ENCODE data around the gene ABLIM3. TPM values are rescaled to one million over a fixed set of nuclear protein-coding genes. Genes with fewer than 3 reads are reported as not detected.
A peak's percentile ranks its signal among the peaks of the same experiment; 100 is the strongest.

The ABLIM3 gene
- total and polyA plus RNA-seq, 2 of the 13 experiments (the other 11 are each of a cell fraction or from before 2014, with no cell fraction given) = 0.53 to 6.3 TPM

DNA sequence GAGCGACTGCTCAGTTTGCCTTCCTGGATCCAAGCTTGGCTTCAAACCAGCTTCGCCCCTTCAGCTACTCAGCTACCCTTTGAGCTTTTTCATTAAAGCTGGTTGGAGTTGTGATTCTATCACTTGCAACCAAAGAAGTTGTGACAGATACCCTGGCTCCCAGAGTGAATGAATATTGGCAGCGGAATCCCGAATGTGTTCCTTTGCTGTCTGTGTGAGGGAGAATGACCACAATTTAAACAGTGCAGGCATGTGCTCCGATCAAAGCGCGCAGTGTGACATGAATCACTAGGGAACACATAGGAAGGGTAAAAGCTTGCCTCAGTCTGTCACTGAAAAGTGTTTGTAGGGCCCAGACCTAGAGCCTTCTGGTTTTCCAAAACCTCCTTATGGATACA lies 123.8 kb downstream of the ABLIM3 start:
- Histone ChIP-seq H2AFZ (ENCODE audit: low read length) (no peak overlapping the region), H4K20me1 (ENCODE audit: insufficient read depth, low read length) (no peaks in the 10 kb centered on the region), H3K9ac (ENCODE audit: insufficient read depth, low read depth, low read length) (no peak overlapping the region), H3K27ac (ENCODE audit: extremely low read length, insufficient read depth, low read length) (no peak overlapping the region), H3K4me1 (ENCODE audit: insufficient read depth, low read length) (no peaks in the 10 kb centered on the region), H3K9me3 (ENCODE audit: low read length) (peaks cover 13% of the 10 kb centered on the region), H3K36me3 (replicated peaks in 1 of 2; ENCODE audit: control insufficient read depth in 1 of 2, insufficient read depth in 2 of 2, low read length in 2 of 2) (no peaks in the 10 kb centered on the region), H3K4me3 (replicated peaks in 1 of 3; ENCODE audit: insufficient read depth in 1 of 3, low read depth in 2 of 3, low read length in 3 of 3) (no peak overlapping the region), H3K79me2 (ENCODE audit: insufficient read depth, low read length) (no peaks in the 10 kb centered on the region), H3K27me3 (ENCODE audit: control insufficient read depth in 1 of 2, insufficient read depth in 2 of 2, low read length in 2 of 2) (peaks cover 1 to 9% of the 10 kb centered on the region in 2 experiments; a peak in 3 of 5 replicates), H3K4me2 (ENCODE audit: low read depth, low read length) (no peak overlapping the region)
- TF ChIP-seq ZNF549 (CRISPR knock-in tag; IDR thresholded peaks at IDR 0.05) = no peak
- TF ChIP-seq MXD4 (CRISPR knock-in tag; IDR thresholded peaks at IDR 0.05) = no peak
- TF ChIP-seq HOXA3 (CRISPR knock-in tag; IDR thresholded peaks at IDR 0.05) = no peak
- no peak for TF ChIP-seq SP140L (CRISPR knock-in tag; IDR thresholded peaks at IDR 0.05; ENCODE audit: borderline replicate concordance)
- TF ChIP-seq ESRRA (CRISPR knock-in tag; IDR thresholded peaks at IDR 0.05; ENCODE audit: low read depth) = no peak
- no peak for TF ChIP-seq SIX4 (CRISPR knock-in tag; IDR thresholded peaks at IDR 0.05)
- no peak for TF ChIP-seq RBFOX2 (IDR thresholded peaks at IDR 0.05; ENCODE audit: low read depth, low read length)
- TF ChIP-seq ATRX (CRISPR knock-in tag; IDR thresholded peaks at IDR 0.05; ENCODE audit: borderline replicate concordance) = no peak
- BruUV-seq (replicated peaks) = no TSS peak
- in situ Hi-C loops (cut with HindIII; ENCODE audit: extremely low pct_ligation_motif_present, low pct_unique_long_range_greater_than_20kb) (loop anchor here (10.0 kb wide), 1 partner anchor 530 kb away; no protein-coding TSS in a partner anchor), intact Hi-C loops (cut with micrococcal nuclease; ENCODE audit: unreplicated experiment) (loop anchor here (5.0 to 10.0 kb wide), 3 partner anchors 123 to 533 kb away; partner anchors contain the start of genes ABLIM3 and ADRB2)
- DNase-seq (ENCODE audit: low spot score) (no peak), ATAC-seq (no peak), FAIRE-seq (no peak)
- 64% methylated on average over 7 of the region's 7 CpGs for WGBS (ENCODE audit: low lambda C conversion rate)
- ChIA-PET POLR2A (interaction anchor here (0.9 kb wide), 1 partner anchor 92 kb away, joined by 3 read pairs; no protein-coding TSS in a partner anchor), CTCF (ENCODE audit: low intra/inter-chr PET ratio, low total read pairs) (interaction anchor here (0.8 to 1.8 kb wide), 2 partner anchors 123 to 140 kb away, joined by 4 to 8 read pairs; partner anchors contain the start of gene ABLIM3)

DNA sequence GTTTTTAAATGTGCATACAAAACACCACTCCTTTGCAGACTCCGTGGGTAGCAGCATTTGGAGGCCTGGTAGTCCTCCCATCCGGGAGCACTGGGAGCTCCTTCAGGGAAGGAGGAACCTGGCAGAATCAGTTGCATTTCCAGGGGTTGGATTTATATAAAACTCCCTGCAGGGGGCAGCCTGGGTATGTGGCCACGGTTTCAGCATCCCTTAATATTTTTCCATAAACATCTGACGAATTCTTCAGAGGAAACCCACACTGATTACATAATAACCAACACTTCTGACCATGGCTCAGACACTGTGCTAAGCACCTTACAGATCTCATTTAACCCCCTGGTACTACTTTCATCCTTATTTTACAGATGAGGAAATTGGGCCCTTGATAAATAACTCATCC lies 124.3 kb downstream of the ABLIM3 start:
- Histone ChIP-seq H3K9me3 (ENCODE audit: low read length) (peaks cover 13% of the 10 kb centered on the region), H3K4me1 (ENCODE audit: insufficient read depth, low read length) (no peaks in the 10 kb centered on the region), H3K9ac (ENCODE audit: insufficient read depth, low read depth, low read length) (no peak overlapping the region), H3K79me2 (ENCODE audit: insufficient read depth, low read length) (no peaks in the 10 kb centered on the region), H3K4me3 (replicated peaks in 1 of 3; ENCODE audit: insufficient read depth in 1 of 3, low read depth in 2 of 3, low read length in 3 of 3) (no peak overlapping the region), H3K27me3 (ENCODE audit: control insufficient read depth in 1 of 2, insufficient read depth in 2 of 2, low read length in 2 of 2) (peaks cover 1 to 9% of the 10 kb centered on the region in 2 experiments; a peak in 3 of 5 replicates), H2AFZ (ENCODE audit: low read length) (no peak overlapping the region), H4K20me1 (ENCODE audit: insufficient read depth, low read length) (no peaks in the 10 kb centered on the region), H3K36me3 (replicated peaks in 1 of 2; ENCODE audit: control insufficient read depth in 1 of 2, insufficient read depth in 2 of 2, low read length in 2 of 2) (no peaks in the 10 kb centered on the region), H3K27ac (ENCODE audit: extremely low read length, insufficient read depth, low read length) (no peak overlapping the region), H3K4me2 (ENCODE audit: low read depth, low read length) (no peak overlapping the region)
- WGBS (ENCODE audit: low lambda C conversion rate) = 0% methylated on average over 3 of the region's 4 CpGs
- ATAC-seq (no peak), FAIRE-seq (no peak), DNase-seq (ENCODE audit: low spot score) (no peak)
- in situ Hi-C loops (cut with HindIII; ENCODE audit: extremely low pct_ligation_motif_present, low pct_unique_long_range_greater_than_20kb) (loop anchor here (10.0 kb wide), 1 partner anchor 531 kb away; no protein-coding TSS in a partner anchor), intact Hi-C loops (cut with micrococcal nuclease; ENCODE audit: unreplicated experiment) (loop anchor here (5.0 to 10.0 kb wide), 3 partner anchors 123 to 533 kb away; partner anchors contain the start of genes ABLIM3 and ADRB2)
- BruUV-seq (replicated peaks) = no TSS peak
- CTCF ChIA-PET (ENCODE audit: low intra/inter-chr PET ratio, low total read pairs) = interaction anchor here (1.8 kb wide), 1 partner anchor 140 kb away, joined by 8 read pairs; no protein-coding TSS in a partner anchor
- POLR2A ChIA-PET = interaction anchor here (0.9 kb wide), 1 partner anchor 93 kb away, joined by 3 read pairs; no protein-coding TSS in a partner anchor
- TF ChIP-seq STAG1 (CRISPR knock-in tag; IDR thresholded peaks at IDR 0.05) = 0 out of 2 replicates have a peak, but pooled peaks have one; percentile 7
- TF ChIP-seq, protein P1, sequence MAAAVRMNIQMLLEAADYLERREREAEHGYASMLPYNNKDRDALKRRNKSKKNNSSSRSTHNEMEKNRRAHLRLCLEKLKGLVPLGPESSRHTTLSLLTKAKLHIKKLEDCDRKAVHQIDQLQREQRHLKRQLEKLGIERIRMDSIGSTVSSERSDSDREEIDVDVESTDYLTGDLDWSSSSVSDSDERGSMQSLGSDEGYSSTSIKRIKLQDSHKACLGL (CRISPR knock-in tag; IDR thresholded peaks at IDR 0.05) = no peak
- no peak for TF ChIP-seq ZNF772 (CRISPR knock-in tag; IDR thresholded peaks at IDR 0.05)
- no peak for TF ChIP-seq MAFG (CRISPR knock-in tag; IDR thresholded peaks at IDR 0.05)
- TF ChIP-seq, protein P2, sequence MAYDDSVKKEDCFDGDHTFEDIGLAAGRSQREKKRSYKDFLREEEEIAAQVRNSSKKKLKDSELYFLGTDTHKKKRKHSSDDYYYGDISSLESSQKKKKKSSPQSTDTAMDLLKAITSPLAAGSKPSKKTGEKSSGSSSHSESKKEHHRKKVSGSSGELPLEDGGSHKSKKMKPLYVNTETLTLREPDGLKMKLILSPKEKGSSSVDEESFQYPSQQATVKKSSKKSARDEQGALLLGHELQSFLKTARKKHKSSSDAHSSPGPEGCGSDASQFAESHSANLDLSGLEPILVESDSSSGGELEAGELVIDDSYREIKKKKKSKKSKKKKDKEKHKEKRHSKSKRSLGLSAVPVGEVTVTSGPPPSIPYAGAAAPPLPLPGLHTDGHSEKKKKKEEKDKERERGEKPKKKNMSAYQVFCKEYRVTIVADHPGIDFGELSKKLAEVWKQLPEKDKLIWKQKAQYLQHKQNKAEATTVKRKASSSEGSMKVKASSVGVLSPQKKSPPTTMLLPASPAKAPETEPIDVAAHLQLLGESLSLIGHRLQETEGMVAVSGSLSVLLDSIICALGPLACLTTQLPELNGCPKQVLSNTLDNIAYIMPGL (CRISPR knock-in tag; IDR thresholded peaks at IDR 0.05; ENCODE audit: borderline replicate concordance in 1 of 2, low read depth in 1 of 2) = no peak
- no peak for TF ChIP-seq ZNF678 (CRISPR knock-in tag; IDR thresholded peaks at IDR 0.05)
